Liver (tissue), 9 donors: Measurements from ENCODE around the gene ABL2. TPM values are rescaled to one million over a fixed set of nuclear protein-coding genes. Genes with fewer than 3 reads are reported as not detected.

Experiments
- DNase-seq: peaks from one replicate; pipeline ENCODE4 v3.0.0-alpha.2; 2017; ENCODE audit warnings: low spot score
- H3K27ac ChIP-seq, 2 donors: one replicate each; pipeline ENCODE4 v1.7.0; 2013; ENCODE audit warnings: inconsistent platforms in 2 of 2, low read length in 2 of 2, control low read depth in 1 of 2, low read depth in 1 of 2, mild to moderate bottlenecking in 1 of 2
- H3K27me3 ChIP-seq, 4 donors: one replicate each; pipeline versions ENCODE4 v1.6.1 to v1.7.0; 2013; ENCODE audit warnings: low read length in 3 of 4, inconsistent platforms in 1 of 4, mild to moderate bottlenecking in 1 of 4, moderate library complexity in 1 of 4; ENCODE audit not compliant: control insufficient read depth in 4 of 4, insufficient read depth in 4 of 4
- H3K36me3 ChIP-seq, 4 donors: one replicate each; pipeline versions ENCODE4 v1.6.1 to v1.7.0; 2013; ENCODE audit warnings: low read length in 3 of 4, mild to moderate bottlenecking in 3 of 4, low read depth in 1 of 4, moderate library complexity in 1 of 4; ENCODE audit not compliant: control insufficient read depth in 4 of 4, insufficient read depth in 3 of 4
- H3K4me1 ChIP-seq, 4 donors: one replicate each; pipeline versions ENCODE4 v1.6.1 to v1.7.0; 2013; ENCODE audit warnings: low read length in 3 of 4, mild to moderate bottlenecking in 3 of 4, moderate library complexity in 1 of 4; ENCODE audit not compliant: control insufficient read depth in 4 of 4, insufficient read depth in 4 of 4
- H3K4me3 ChIP-seq, 3 donors: one replicate each; pipeline versions ENCODE4 v1.6.1 to v1.7.0; 2013; ENCODE audit warnings: low read length in 3 of 3, control low read depth in 1 of 3, low read depth in 1 of 3, mild to moderate bottlenecking in 1 of 3
- H3K9ac ChIP-seq, 2 donors: one replicate each; pipeline ENCODE4 v1.7.0; 2013; ENCODE audit warnings: low read length in 2 of 2, mild to moderate bottlenecking in 2 of 2, moderate library complexity in 2 of 2, control low read depth in 1 of 2, low read depth in 1 of 2
- H3K9me3 ChIP-seq, 4 donors: one replicate each; pipeline versions ENCODE4 v1.6.1 to v1.7.0; 2013; ENCODE audit warnings: low read length in 3 of 4; ENCODE audit not compliant: control insufficient read depth in 4 of 4
- ATF3 ChIP-seq: IDR thresholded peaks from 2 replicates; pipeline ENCODE4 v1.6.1; 2016; ENCODE audit warnings: antibody characterized with exemption
- CTCF ChIP-seq: fragments of 150-350 bp; IDR thresholded peaks from 2 replicates; pipeline ENCODE4 v1.5.1; 2017; ENCODE audit warnings: improper control_type of control experiment, low read depth, low read length; ENCODE audit not compliant: missing input control
- EGR1 ChIP-seq, 2 donors: IDR thresholded peaks; 2 replicates each; pipeline ENCODE4 v1.6.1; 2016 to 2018; ENCODE audit warnings: antibody characterized with exemption in 2 of 2, low read depth in 2 of 2
- FOXA1 ChIP-seq: IDR thresholded peaks from 2 replicates; pipeline ENCODE4 v1.6.1; 2016; ENCODE audit warnings: antibody characterized with exemption
- FOXA2 ChIP-seq: IDR thresholded peaks from 2 replicates; pipeline ENCODE4 v1.6.1; 2016; ENCODE audit warnings: antibody characterized with exemption
- GABPA ChIP-seq, 2 donors: IDR thresholded peaks in 1 of 2; conservative IDR thresholded peaks in 1 of 2; 2 replicates each; pipeline ENCODE4 v1.6.1; 2016; ENCODE audit warnings: antibody characterized with exemption in 2 of 2, mild to moderate bottlenecking in 1 of 2, moderate library complexity in 1 of 2
- HNF4A ChIP-seq, 2 donors: conservative IDR thresholded peaks; 2 replicates each; pipeline ENCODE4 v1.6.1; 2016; ENCODE audit warnings: antibody characterized with exemption in 2 of 2, mild to moderate bottlenecking in 2 of 2
- HNF4G ChIP-seq: IDR thresholded peaks from 2 replicates; pipeline ENCODE4 v1.6.1; 2016; ENCODE audit warnings: antibody characterized with exemption
- JUND ChIP-seq, 2 donors: IDR thresholded peaks; 2 replicates each; pipeline ENCODE4 v1.6.1; 2016; ENCODE audit warnings: antibody characterized with exemption in 2 of 2
- MAX ChIP-seq: IDR thresholded peaks from 2 replicates; pipeline ENCODE4 v1.6.1; 2016; ENCODE audit warnings: antibody characterized with exemption
- NR2F2 ChIP-seq: IDR thresholded peaks from 2 replicates; pipeline ENCODE4 v1.6.1; 2016; ENCODE audit warnings: antibody characterized with exemption
- RAD21 ChIP-seq, 2 donors: IDR thresholded peaks; 2 replicates each; pipeline ENCODE4 v1.6.1; 2016; ENCODE audit warnings: antibody characterized with exemption in 2 of 2, mild to moderate bottlenecking in 2 of 2
- REST ChIP-seq: IDR thresholded peaks from 2 replicates; pipeline ENCODE4 v1.6.1; 2016; ENCODE audit warnings: antibody characterized with exemption, mild to moderate bottlenecking
- RXRA ChIP-seq, 2 donors: IDR thresholded peaks; 2 replicates each; pipeline ENCODE4 v1.6.1; 2017 to 2018; ENCODE audit warnings: antibody characterized with exemption in 2 of 2, mild to moderate bottlenecking in 1 of 2
- SP1 ChIP-seq: IDR thresholded peaks from 2 replicates; pipeline ENCODE4 v1.6.1; 2018; ENCODE audit warnings: antibody characterized with exemption, mild to moderate bottlenecking
- TAF1 ChIP-seq: conservative IDR thresholded peaks from 2 replicates; pipeline ENCODE4 v1.6.1; 2016; ENCODE audit warnings: antibody characterized with exemption, mild to moderate bottlenecking
- YY1 ChIP-seq: IDR thresholded peaks from 2 replicates; pipeline ENCODE4 v1.6.1; 2016; ENCODE audit warnings: antibody characterized with exemption, mild to moderate bottlenecking
- ZBTB33 ChIP-seq: IDR thresholded peaks from 2 replicates; pipeline ENCODE4 v1.6.1; 2016; ENCODE audit warnings: antibody characterized with exemption
- WGBS: extraction: QIAGEN DNeasy Blood & Tissue Kit; methylation state at CpG from one replicate; pipeline ENCODE4 v1.1.7; 2013; 5-methylcytosine and 5-hydroxymethylcytosine counted together
- polyA plus RNA-seq, 2 donors: library from polyadenylated mRNA; stranded (reverse) in 1 of 2; unstranded in 1 of 2; fragments of 200-250 nt in 1 of 2; fragments of >200 nt in 1 of 2; fragmentation: Nextera tagmentation in 1 of 2; extraction: Ambion mirVana in 1 of 2; gene quantifications; one replicate each; pipeline versions ENCODE4 v1.2.1 to v1.2.3, GENCODE V29; 2013 to 2015
- total RNA-seq, 2 donors: library from RNA; depleted of rRNA; stranded (reverse); fragments of >200 nt; gene quantifications; one replicate each; pipeline ENCODE4 v1.2.3, GENCODE V29; 2014
- donor health status: healthy.
- donor health status: healthy.
- donor health status: healthy.
- donor health status: healthy.
- donor health status: healthy.

ABL2 gene
- total and polyA plus RNA-seq, 4 donors: 1.8 to 7.8 (median 3.4) TPM

GRCh38 chr1:179103999-179104398 lies 125.5 kb downstream of the ABL2 start:
- TF ChIP-seq CTCF (no peak), REST (no peak), FOXA1 (no peak), GABPA (IDR thresholded peaks at IDR 0.05 in 1 of 2, conservative IDR thresholded peaks at IDR 0.05 in 1 of 2) (no peak), MAX (no peak), ZBTB33 (no peak), ATF3 (no peak), EGR1 (IDR thresholded peaks at IDR 0.05; ENCODE audit: low read depth in 2 of 2) (no peak), FOXA2 (no peak), SP1 (no peak), RAD21 (IDR thresholded peaks at IDR 0.05) (no peak), JUND (IDR thresholded peaks at IDR 0.05) (no peak), HNF4A (conservative IDR thresholded peaks at IDR 0.05) (no peak), YY1 (no peak), TAF1 (no peak), RXRA (IDR thresholded peaks at IDR 0.05) (no peak), NR2F2 (no peak), HNF4G (no peak)
- WGBS: 93% methylated on average over 1 of the region's 1 CpG
- Histone ChIP-seq H3K9me3 (no peaks in the 10 kb centered on the region), H3K4me1 (peaks cover 5 to 49% (median 46%) of the 10 kb centered on the region in 4 donors), H3K4me3 (no peak overlapping the region), H3K27me3 (no peaks in the 10 kb centered on the region), H3K9ac (peak overlapping the region in 1 of 2 donors; percentile 21), H3K36me3 (peaks cover 0 to 3% (median under 1%) of the 10 kb centered on the region in 4 donors), H3K27ac (no peak overlapping the region)
- DNase-seq: no peak
